Lung microvascular endothelial cell (primary cell): ENCODE data around the gene PRPF40B. TPM values are rescaled to one million over a fixed set of nuclear protein-coding genes. Genes with fewer than 3 reads are reported as not detected.
"Not testable (repeated sequence)": the region's sequence is repeated elsewhere in the genome, so short reads cannot be mapped to it uniquely, and the experiment has no call there.

ENCODE experiments used
- DNase-seq, 2 donors: peaks; one replicate each; pipeline versions ENCODE4 v3.0.0 to v3.0.0-alpha.2; 2010; ENCODE audit warnings: low read depth in 2 of 2
- total RNA-seq: library from RNA; depleted of rRNA; stranded (reverse); fragments of >200 nt; gene quantifications from 2 replicates; pipeline ENCODE4 v1.2.1, GENCODE V29; 2014

The PRPF40B gene
- total RNA-seq, 1 donor from 2014 or later: 2.2 TPM

- no peak for DNase-seq
Measured at GRCh38 chr12:49609059-49609874, 14.1 kb upstream of the PRPF40B start.

- DNase-seq: no peak
Measured at GRCh38 chr12:49609875-49610154, 13.5 kb upstream of the PRPF40B start.

- not testable (repeated sequence) for DNase-seq
Measured at GRCh38 chr12:49610785-49611184, 12.6 kb upstream of the PRPF40B start.

GRCh38 chr12:49612210-49612609 lies 11.2 kb upstream of the PRPF40B start:
- peak in 1 of 2 donors; percentile 31 for DNase-seq

DNA sequence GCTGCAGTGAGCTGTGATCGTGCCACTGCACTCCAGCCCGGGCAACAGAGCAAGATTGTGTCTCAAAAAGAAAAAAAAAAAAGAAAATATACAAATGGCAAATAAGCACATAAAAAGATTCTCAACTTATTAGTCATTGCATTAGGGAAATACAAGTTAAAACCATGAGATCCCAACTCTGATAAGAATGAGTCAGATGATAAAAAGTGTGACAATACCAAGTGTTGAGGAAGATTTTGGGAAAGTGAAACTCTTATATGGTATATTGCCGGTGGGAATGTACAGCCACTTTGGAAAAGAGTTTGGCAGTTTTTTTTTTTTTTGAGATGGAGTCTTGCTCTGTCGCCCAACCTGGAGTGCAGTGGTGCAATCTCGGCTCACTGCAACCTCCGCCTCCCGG lies 7.6 kb upstream of the PRPF40B start:
- peak in 1 of 2 donors; percentile 32 for DNase-seq

DNA sequence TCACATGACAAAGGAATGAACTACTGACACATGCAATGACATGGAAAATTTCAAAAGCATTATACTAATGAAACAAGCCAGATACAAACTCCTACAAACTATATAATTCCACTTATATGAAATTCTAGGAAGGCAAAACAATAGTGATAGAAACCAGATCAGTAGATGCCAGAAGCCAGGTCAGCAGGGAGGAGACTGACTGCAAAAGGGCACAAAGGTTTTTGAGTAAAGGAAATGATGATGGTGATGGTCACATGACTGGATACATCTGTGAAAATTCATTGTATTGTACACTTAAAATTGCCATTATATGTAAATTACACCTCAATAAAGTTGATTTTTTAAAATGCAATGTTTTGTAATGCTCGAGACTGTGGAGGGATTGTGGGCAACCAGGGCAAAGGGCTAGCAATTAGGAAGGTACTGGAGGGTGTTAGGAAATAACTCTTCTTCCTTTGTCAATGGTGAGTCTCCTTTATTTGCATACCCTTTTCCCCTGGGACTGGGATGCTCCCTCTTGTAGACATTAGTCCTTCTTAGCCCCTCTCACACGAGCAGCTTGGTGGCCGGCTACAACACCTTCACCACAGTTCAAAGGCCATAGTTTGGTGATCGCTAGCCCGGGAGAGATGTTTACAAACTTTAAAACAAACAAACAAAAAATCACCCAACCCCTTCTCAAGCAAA lies 6.7 kb upstream of the PRPF40B start:
- DNase-seq: peak in 1 of 2 donors; percentile 81

DNA sequence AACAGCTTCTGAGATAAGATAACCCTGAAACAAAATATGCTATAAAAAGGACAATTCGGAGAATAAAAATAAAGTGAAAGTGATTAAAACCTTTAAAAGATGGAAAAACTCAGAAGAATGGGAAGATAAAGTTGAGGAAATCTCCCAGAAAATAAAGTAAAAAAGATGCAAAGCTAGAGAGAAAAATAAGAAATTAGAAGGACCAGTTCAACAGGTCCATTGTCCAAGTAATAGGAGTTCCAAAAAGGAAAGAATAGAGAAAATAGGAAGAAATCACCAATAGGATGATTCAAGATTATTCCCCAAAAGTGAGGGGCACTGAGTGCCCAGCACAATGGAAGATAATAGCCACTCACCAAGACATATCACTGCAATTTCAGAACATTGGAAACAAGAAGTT lies 4.8 kb upstream of the PRPF40B start:
- no peak for DNase-seq

DNA sequence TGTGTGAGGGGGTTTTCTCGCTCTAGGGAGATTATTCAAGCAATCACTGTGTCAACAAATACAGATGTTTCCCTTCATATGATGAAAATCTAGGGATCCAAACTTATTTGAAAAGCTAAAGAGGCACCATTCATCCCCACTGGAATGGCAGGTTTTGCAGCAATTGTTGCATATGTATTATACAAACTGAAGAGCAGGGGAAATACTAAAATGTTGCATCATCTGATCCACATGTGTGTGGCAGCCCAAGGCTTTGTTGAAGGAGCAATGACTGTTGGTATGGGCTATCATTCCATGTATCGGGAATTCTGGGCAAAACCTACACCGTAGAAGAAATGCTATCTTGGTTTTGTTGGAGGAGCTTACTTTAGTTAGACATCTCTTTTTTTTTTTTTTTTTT lies 4.1 kb upstream of the PRPF40B start:
- DNase-seq: no peak

DNA sequence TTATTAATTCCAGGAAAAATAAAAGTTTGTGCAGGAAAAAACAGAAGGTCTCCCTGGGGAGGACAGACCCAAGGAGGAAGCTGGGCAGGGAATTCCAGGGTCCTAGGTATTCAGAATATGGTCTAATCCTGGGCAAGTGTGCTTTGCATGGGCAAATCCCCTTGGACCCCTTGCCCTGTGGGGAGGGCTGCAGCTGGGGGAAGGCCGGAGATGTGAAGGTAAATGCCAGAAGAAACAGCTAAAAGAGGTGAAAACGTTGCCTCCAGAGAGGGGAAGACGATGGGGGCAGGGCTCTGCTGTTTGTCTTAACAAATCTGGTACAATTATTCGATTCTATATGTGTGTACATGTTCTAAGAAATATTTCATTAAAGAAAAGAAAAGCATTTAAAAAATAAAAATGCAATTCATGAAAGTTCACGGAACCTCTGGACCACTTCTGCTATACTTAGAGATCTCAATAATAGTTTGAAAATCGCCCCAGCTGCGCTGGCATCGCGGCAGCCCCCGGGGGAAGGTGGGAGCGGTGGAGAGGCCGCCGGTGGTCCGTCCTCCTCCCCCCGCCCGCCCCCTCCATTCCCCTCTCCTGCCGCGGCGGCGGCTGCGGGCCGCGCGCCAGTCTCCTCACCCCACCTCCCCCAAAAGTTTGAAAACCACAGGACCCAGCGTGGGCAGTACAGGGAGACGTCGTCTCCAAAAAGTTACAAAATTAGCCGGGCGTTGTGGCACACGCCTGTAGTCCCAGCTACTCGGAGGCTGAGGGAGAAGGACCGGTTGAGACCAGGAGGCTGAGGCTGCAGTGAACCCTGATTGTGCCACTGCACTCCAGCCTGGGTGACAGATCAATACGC lies 1.5 kb upstream of the PRPF40B start:
- DNase-seq: no peak

- DNase-seq: no peak
Measured at GRCh38 chr12:49622501-49623141, 740 bp upstream of the PRPF40B start.

GRCh38 chr12:49624921-49625577 lies 1.7 kb downstream of the PRPF40B start:
- peak in 1 of 2 donors; percentile 38 for DNase-seq

DNA sequence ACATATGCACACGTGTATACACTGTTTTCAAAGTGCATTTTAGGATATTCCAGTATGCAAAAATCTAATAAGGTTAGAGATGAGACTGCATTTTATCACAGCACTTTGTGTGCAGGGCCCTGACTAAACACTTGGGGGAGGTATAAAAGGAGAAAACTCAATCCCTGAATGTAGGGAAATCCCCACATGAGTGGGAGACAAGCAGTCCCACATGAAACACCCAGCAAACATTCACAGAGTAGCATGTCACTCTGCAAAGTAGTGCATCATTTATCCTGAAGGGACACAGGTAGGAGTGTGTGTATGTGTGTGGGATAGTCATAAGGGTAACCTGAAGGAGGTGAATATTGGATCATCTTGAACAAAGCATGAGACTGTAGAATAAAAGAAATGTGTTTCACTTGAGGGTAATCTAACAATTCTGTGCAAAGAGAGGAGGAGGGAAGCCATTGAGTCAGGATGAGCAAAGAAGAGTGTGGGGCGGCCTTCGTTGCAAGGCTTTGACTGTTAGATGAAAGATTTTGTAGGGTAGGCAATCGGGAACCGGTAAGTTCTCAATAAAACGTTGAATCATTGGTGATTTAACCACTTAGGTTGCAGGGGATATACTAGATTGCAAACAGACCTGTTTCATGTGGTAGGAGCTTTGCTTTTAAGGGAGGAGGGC lies 2.9 kb downstream of the PRPF40B start:
- DNase-seq: peak in 1 of 2 donors; percentile 24

DNA sequence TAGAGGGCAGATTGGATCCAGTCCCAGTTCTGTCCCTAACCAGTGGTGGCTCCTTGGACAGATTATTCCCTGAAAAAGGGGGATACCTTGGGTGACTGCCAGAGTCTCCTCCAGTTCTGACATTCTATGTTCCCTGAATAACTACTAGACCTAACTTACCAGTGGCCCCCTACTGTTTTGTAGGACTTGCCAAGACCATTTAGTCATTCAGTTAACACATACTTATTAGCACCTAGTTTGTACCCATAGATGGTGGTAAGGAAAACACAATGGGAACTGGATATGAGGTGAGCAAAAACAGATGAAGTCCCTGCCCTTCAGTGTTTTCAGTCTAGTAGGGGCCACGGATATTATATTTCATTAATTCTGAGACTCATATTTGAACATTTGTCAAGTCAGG lies 3.5 kb downstream of the PRPF40B start:
- no peak for DNase-seq

DNA sequence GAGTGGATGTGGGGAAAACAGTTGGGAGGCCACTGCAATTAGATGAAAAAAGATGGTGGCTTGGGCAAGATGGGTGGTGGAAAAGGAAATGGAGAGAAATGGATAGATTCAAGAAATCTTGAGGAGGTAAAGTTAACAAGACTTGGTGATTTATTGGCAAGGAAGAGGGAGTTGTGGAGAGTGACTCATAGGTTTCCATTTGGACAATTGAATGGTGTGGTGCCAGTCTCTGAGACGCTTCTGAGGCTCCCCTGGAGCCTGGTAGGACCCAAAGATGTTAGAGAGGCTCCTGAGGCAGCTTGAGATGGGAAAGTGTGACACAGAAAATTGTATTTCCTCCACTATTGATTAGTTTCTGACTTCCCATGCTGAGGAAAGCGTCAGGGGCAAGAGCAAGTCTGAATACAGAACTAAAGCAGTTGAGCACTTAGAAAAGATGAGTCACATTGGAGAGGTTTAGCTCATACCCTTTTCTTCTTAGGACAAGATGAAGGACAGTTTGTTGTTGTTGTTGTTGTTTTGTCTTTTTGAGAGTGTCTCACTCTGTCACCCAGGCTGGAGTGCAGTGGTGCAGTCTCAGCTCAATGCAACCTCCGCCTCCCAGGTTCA lies 4.5 kb downstream of the PRPF40B start:
- DNase-seq: peak in 1 of 2 donors; percentile 64

DNA sequence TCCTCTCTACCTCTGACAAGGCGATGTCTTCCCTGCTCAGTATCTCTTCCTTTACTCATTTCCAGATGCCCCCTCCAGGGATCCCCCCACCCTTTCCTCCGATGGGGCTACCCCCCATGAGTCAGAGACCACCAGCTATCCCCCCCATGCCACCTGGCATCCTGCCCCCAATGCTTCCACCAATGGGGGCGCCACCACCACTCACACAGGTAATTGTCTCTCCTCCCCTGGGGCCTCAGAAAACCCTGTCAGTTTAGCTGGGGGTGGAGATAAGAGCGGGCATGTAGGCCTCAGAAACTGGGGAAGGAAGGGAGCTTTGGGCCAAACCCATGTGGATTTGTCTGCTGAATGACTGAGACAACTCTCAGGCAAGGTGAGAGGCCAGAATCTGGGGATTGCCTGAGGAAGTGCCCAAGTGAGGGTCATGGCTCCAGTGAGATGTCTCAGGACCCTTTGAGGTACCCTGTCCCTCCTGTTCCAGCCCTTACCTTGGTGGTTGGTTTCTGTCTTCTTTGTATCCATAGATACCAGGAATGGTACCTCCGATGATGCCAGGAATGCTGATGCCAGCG lies 8.1 kb downstream of the PRPF40B start:
- no peak for DNase-seq

DNA sequence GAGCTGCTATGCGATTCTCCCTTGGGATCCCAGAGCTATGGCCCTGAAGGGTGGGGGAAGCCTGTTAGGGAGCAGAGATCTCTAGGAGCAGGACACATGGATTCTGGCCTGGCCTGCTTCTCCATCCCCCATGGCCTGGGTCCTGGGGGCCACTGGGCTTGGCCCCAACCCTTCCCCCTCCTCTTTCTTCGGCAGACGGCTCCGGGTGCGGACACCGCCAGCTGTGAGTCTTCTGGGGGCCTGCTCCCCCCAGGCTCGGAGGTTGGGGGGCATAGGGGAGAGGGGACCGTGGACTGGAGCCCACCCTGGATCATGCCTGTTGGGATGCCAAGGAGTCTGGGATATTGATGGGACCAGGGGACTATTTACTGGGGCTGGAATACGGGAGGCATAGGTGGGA lies 9.0 kb downstream of the PRPF40B start:
- DNase-seq: no peak

GRCh38 chr12:49632986-49633702 lies 9.8 kb downstream of the PRPF40B start:
- DNase-seq: no peak

- DNase-seq: no peak
Measured at GRCh38 chr12:49633703-49634345, 10.5 kb downstream of the PRPF40B start.

GRCh38 chr12:49635036-49635435 lies 11.7 kb downstream of the PRPF40B start:
- DNase-seq: no peak
